SK-N-SH treated with all-trans-retinoic acid at 6 μM for 48 hours (cell line): ENCODE results near the gene DRD2.

Source experiments
- ATAC-seq: fragments of 200-7000 bp; cut with Tn5 transposase; 3 replicates; pipeline ENCODE4 v1.9.1; 2020; ENCODE audit warnings: mild to moderate bottlenecking, moderate library complexity
- ARNTL ChIP-seq: fragments of 450-650 bp; formaldehyde crosslinking; IDR thresholded peaks from 2 replicates; pipeline ENCODE4 v1.5.0; 2020; ENCODE audit warnings: low read depth, mild to moderate bottlenecking, moderate library complexity, borderline replicate concordance
- BACH2 ChIP-seq: fragments of 250-450 bp; sonication (Bioruptor Pico); IDR thresholded peaks from 2 replicates; pipeline ENCODE4 v1.9.0; 2021; ENCODE audit warnings: mild to moderate bottlenecking, borderline replicate concordance
- CSDC2 ChIP-seq: fragments of 250-450 bp; sonication (Bioruptor Pico); IDR thresholded peaks from 2 replicates; pipeline ENCODE4 v1.5.0; 2020; ENCODE audit warnings: mild to moderate bottlenecking, moderate library complexity
- ESRRG ChIP-seq: fragments of 250-450 bp; sonication (Bioruptor Pico); IDR thresholded peaks from 2 replicates; pipeline ENCODE4 v1.6.1; 2021; ENCODE audit warnings: mild to moderate bottlenecking
- GLIS3 ChIP-seq: fragments of 250-450 bp; sonication (Bioruptor Pico); IDR thresholded peaks from 2 replicates; pipeline ENCODE4 v1.5.0; 2020; ENCODE audit warnings: mild to moderate bottlenecking, moderate library complexity
- ISL1 ChIP-seq: fragments of 250-450 bp; sonication (Bioruptor Pico); IDR thresholded peaks from 2 replicates; pipeline ENCODE4 v2.1.2; 2022; ENCODE audit warnings: mild to moderate bottlenecking, moderate library complexity
- OSR1 ChIP-seq: fragments of 250-450 bp; sonication (Bioruptor Pico); IDR thresholded peaks from 2 replicates; pipeline ENCODE4 v1.8.0; 2022; ENCODE audit warnings: moderate library complexity, mild to moderate bottlenecking, inconsistent platforms
- PATZ1 ChIP-seq: fragments of 250-450 bp; sonication (Bioruptor Pico); IDR thresholded peaks from 2 replicates; pipeline ENCODE4 v1.8.0; 2020; ENCODE audit warnings: mild to moderate bottlenecking, moderate library complexity, borderline replicate concordance
- POU6F1 ChIP-seq: fragments of 250-450 bp; sonication (Bioruptor Pico); IDR thresholded peaks from 2 replicates; pipeline ENCODE4 v1.8.0; 2021; ENCODE audit warnings: low read depth, mild to moderate bottlenecking, moderate library complexity, borderline replicate concordance
- SNAI2 ChIP-seq: fragments of 250-450 bp; sonication (Bioruptor Pico); IDR thresholded peaks from 2 replicates; pipeline ENCODE4 v1.5.0; 2020; ENCODE audit warnings: mild to moderate bottlenecking, moderate library complexity
- TCF4 ChIP-seq: fragments of 250-450 bp; sonication (Bioruptor Pico); IDR thresholded peaks from 2 replicates; pipeline ENCODE4 v1.8.0; 2021; ENCODE audit warnings: mild to moderate bottlenecking, moderate library complexity, borderline replicate concordance
- TOX ChIP-seq: fragments of 250-450 bp; sonication (Bioruptor Pico); IDR thresholded peaks from 2 replicates; pipeline ENCODE4 v1.8.0; 2021; ENCODE audit warnings: mild to moderate bottlenecking, moderate library complexity, borderline replicate concordance
- TSHZ2 ChIP-seq: fragments of 250-450 bp; sonication (Bioruptor Pico); IDR thresholded peaks from 2 replicates; pipeline ENCODE4 v1.5.0; 2020; ENCODE audit warnings: mild to moderate bottlenecking, moderate library complexity
- ZC3H10 ChIP-seq: fragments of 250-450 bp; sonication (Bioruptor Pico); IDR thresholded peaks from 2 replicates; pipeline ENCODE4 v1.5.1; 2021; ENCODE audit warnings: mild to moderate bottlenecking, moderate library complexity
- ZFP3 ChIP-seq: fragments of 250-450 bp; sonication (Bioruptor Pico); IDR thresholded peaks from 2 replicates; pipeline ENCODE4 v1.5.0; 2020; ENCODE audit warnings: mild to moderate bottlenecking, moderate library complexity
- ZFP30 ChIP-seq: fragments of 450-650 bp; formaldehyde crosslinking; IDR thresholded peaks from 2 replicates; pipeline ENCODE4 v1.5.0; 2022; ENCODE audit warnings: mild to moderate bottlenecking, moderate library complexity
- ZNF565 ChIP-seq: fragments of 450-650 bp; formaldehyde crosslinking; conservative IDR thresholded peaks from 2 replicates; pipeline ENCODE4 v1.5.0; 2020; ENCODE audit warnings: low read depth, mild to moderate bottlenecking, moderate library complexity
- ZNF70 ChIP-seq: fragments of 450-650 bp; formaldehyde crosslinking; IDR thresholded peaks from 2 replicates; pipeline ENCODE4 v1.5.0; 2020; ENCODE audit warnings: mild to moderate bottlenecking, moderate library complexity
- ZNF8 ChIP-seq: fragments of 450-650 bp; formaldehyde crosslinking; IDR thresholded peaks from 2 replicates; pipeline ENCODE4 v1.5.0; 2020; ENCODE audit warnings: mild to moderate bottlenecking, moderate library complexity
- TF ChIP-seq, protein P1 (sequence below): fragments of 250-450 bp; sonication (Bioruptor Pico); IDR thresholded peaks from 2 replicates; pipeline ENCODE4 v1.5.1; 2020; ENCODE audit warnings: low read depth, mild to moderate bottlenecking, moderate library complexity

Gene DRD2

DNA sequence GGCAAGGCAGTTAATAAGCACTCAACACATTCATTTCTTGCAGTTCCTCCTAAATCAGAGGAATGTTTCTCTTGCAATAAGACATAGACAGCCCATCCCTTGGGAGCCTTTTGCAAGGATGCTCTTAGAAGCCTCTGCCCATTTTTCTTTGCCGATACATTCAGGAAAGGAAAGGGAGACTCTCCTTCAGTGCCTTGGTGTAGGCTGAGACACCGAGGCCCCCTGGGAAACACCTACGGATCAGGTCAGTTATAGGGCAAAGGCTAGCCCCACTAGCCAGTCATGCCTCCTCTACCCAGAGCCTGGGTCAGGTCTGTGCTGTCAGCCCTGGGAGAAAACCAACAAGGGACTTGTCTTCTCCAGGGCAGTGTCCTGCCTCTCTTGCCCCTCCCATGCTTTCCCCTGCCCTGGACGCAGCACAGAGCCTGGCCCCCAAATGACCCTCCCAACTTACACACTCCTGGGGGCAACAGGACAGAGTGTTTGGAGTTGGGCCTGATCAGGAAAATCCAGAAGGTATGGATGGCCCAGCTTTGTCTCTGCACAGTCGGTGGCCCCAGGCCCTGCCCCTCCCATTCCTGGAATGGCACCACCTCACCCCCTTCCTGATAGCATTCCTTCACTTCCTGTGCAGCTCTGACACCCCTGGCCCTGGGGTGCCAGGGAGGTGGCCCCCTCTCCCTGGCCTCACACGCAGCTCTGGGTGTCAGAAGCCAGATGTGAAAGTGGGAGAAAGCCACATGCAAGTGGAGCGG is 69.3 kb downstream of the DRD2 start:
- ATAC-seq: no peak
- TF ChIP-seq ESRRG (no peak), TOX (CRISPR knock-in tag) (no peak), GLIS3 (no peak), CSDC2 (CRISPR knock-in tag) (no peak), TSHZ2 (CRISPR knock-in tag) (no peak), TCF4 (CRISPR knock-in tag) (no peak), SNAI2 (CRISPR knock-in tag) (no peak), BACH2 (CRISPR knock-in tag) (no peak), ARNTL (no peak), ISL1 (CRISPR knock-in tag) (no peak), ZFP3 (CRISPR knock-in tag) (no peak), ZNF8 (CRISPR knock-in tag) (no peak)
- TF ChIP-seq, all 23 proteins: peak for 0

- TF ChIP-seq PATZ1 (CRISPR knock-in tag) (no peak), OSR1 (CRISPR knock-in tag) (no peak), ZC3H10 (CRISPR knock-in tag) (no peak), SNAI2 (CRISPR knock-in tag) (no peak), TSHZ2 (CRISPR knock-in tag) (no peak), TCF4 (CRISPR knock-in tag) (no peak), ARNTL (no peak), ZNF70 (CRISPR knock-in tag) (no peak), BACH2 (CRISPR knock-in tag) (no peak)
- TF ChIP-seq, protein P1, sequence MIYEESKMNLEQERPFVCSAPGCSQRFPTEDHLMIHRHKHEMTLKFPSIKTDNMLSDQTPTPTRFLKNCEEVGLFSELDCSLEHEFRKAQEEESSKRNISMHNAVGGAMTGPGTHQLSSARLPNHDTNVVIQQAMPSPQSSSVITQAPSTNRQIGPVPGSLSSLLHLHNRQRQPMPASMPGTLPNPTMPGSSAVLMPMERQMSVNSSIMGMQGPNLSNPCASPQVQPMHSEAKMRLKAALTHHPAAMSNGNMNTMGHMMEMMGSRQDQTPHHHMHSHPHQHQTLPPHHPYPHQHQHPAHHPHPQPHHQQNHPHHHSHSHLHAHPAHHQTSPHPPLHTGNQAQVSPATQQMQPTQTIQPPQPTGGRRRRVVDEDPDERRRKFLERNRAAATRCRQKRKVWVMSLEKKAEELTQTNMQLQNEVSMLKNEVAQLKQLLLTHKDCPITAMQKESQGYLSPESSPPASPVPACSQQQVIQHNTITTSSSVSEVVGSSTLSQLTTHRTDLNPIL (CRISPR knock-in tag): no peak
- no peak for ATAC-seq
Measured at GRCh38 chr11:113404859-113405430, 70.3 kb downstream of the DRD2 start.

DNA sequence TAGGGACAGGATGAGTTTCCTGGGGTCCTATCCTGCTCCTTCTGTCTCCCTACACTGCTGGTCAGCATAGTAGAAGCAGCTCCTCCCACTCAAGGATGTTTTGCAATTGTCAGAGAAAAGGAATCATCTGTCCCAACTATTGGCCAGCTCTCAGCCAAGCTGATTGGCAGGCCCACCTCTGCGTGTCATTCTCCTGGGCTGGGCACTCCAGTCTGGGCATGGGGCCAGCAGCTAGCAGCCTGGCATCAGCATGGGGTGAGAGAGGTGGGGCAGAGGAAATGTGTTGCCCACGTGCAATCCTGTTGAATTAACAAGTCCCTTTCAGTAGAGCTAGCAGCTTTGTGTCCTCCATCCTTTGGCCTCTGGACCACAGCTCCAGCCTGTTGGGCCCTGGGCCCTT is 73.5 kb downstream of the DRD2 start:
- no peak for TF ChIP-seq ZFP30 (CRISPR knock-in tag)
- no peak for TF ChIP-seq GLIS3
- TF ChIP-seq PATZ1 (CRISPR knock-in tag): no peak
- no peak for TF ChIP-seq POU6F1 (CRISPR knock-in tag)
- TF ChIP-seq OSR1 (CRISPR knock-in tag): no peak
- TF ChIP-seq ESRRG: no peak
- TF ChIP-seq ZNF565 (CRISPR knock-in tag): no peak
- no peak for TF ChIP-seq TCF4 (CRISPR knock-in tag)
- no peak for TF ChIP-seq ARNTL
- peak; percentile 85 for ATAC-seq
